Loucy (cell line): ENCODE measurements around the gene GPC1.

ENCODE experiments used
- H2AFZ ChIP-seq: fragments of 200-600 bp; sonication (generic); 2 replicates; pipeline ENCODE4 v1.6.0; 2016; ENCODE audit warnings: antibody characterized with exemption, mild to moderate bottlenecking, low read length, moderate library complexity
- H3F3A ChIP-seq: fragments of 200-600 bp; 2 replicates; pipeline ENCODE4 v1.6.0; 2016; ENCODE audit warnings: antibody characterized with exemption, low read depth, mild to moderate bottlenecking
- H3K27me3 ChIP-seq: fragments of 200-600 bp; sonication (generic); 2 replicates; pipeline ENCODE4 v1.6.1; 2014; ENCODE audit warnings: low read length, mild to moderate bottlenecking; ENCODE audit not compliant: insufficient read depth, poor library complexity, severe bottlenecking
- H3K36me3 ChIP-seq: fragments of 200-600 bp; sonication (generic); 2 replicates; pipeline ENCODE4 v1.6.1; 2016; ENCODE audit warnings: low read length; ENCODE audit not compliant: insufficient read depth
- H3K4me1 ChIP-seq: fragments of 200-600 bp; sonication (generic); 2 replicates; pipeline ENCODE4 v1.5.1; 2014; ENCODE audit warnings: low read length, mild to moderate bottlenecking; ENCODE audit not compliant: insufficient read depth, poor library complexity, severe bottlenecking
- H3K4me2 ChIP-seq: fragments of 200-600 bp; sonication (generic); 2 replicates; pipeline ENCODE4 v1.6.0; 2014; ENCODE audit warnings: antibody characterized with exemption, low read length, low read depth, mild to moderate bottlenecking; ENCODE audit not compliant: poor library complexity, severe bottlenecking
- H3K4me3 ChIP-seq: fragments of 200-600 bp; sonication (generic); 2 replicates; pipeline ENCODE4 v1.5.1; 2014; ENCODE audit warnings: low read length, mild to moderate bottlenecking, mixed read lengths; ENCODE audit not compliant: poor library complexity, severe bottlenecking
- H3K79me2 ChIP-seq: fragments of 200-600 bp; sonication (generic); 2 replicates; pipeline ENCODE4 v1.6.1; 2014; ENCODE audit warnings: low read length; ENCODE audit not compliant: insufficient read depth
- H3K9ac ChIP-seq: fragments of 200-600 bp; sonication (generic); 2 replicates; pipeline ENCODE4 v1.6.0; 2014; ENCODE audit warnings: mild to moderate bottlenecking, low read depth, low read length, moderate library complexity; ENCODE audit not compliant: poor library complexity, severe bottlenecking
- H3K9me2 ChIP-seq: fragments of 200-600 bp; sonication (generic); replicated peaks from 2 replicates; pipeline ENCODE4 v1.6.1; 2016; ENCODE audit warnings: low read depth, low read length, mixed read lengths
- H3K9me3 ChIP-seq: fragments of 200-600 bp; sonication (generic); 2 replicates; pipeline ENCODE4 v1.6.1; 2014; ENCODE audit warnings: mild to moderate bottlenecking, antibody characterized with exemption, low read length, low read depth; ENCODE audit not compliant: insufficient read depth
- H4K20me1 ChIP-seq: fragments of 200-600 bp; sonication (generic); 2 replicates; pipeline ENCODE4 v1.6.0; 2014; ENCODE audit warnings: antibody characterized with exemption, low read length, mild to moderate bottlenecking; ENCODE audit not compliant: insufficient read depth, poor library complexity, severe bottlenecking
- CTCF ChIP-seq: fragments of 200-600 bp; sonication (generic); conservative IDR thresholded peaks from 2 replicates; pipeline ENCODE4 v1.5.1; 2014; ENCODE audit warnings: mild to moderate bottlenecking, antibody characterized with exemption, low read length
- EZH2phosphoT487 ChIP-seq: fragments of 200-600 bp; IDR thresholded peaks from 2 replicates; pipeline ENCODE4 v1.6.1; 2018; ENCODE audit warnings: antibody characterized with exemption, mild to moderate bottlenecking, moderate library complexity, borderline replicate concordance

The GPC1 gene

DNA sequence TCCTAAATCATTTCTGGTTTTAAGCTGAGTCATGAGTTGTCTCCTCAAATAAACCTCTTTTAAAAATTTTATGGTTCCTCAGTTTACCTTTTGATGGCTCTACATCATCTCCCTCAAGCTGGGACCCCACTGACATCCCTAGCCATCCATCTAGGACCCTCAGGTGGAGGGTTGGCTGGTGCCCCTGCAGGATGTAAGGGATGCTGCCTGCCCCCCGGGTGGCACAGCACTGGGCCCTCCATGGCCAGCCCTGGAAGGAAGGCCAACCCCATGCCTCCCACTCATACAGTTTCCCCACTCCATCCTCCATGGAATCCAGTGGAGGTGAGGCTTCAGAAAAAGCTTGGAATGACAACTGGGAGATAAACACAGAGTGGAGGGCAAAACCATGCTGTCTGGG is 17.2 kb upstream of the GPC1 start:
- Histone ChIP-seq H4K20me1 (no peaks in the 10 kb centered on the region), H3K4me1 (no peaks in the 10 kb centered on the region), H3K36me3 (no peaks in the 10 kb centered on the region), H3K9me3 (peaks cover 13% of the 10 kb centered on the region; the same call in 1 of the 2 replicates), H2AFZ (no peak overlapping the region), H3K4me2 (no peak overlapping the region), H3K9me2 (no peaks in the 10 kb centered on the region), H3K4me3 (no peak overlapping the region), H3F3A (no peaks in the 10 kb centered on the region), H3K27me3 (no peaks in the 10 kb centered on the region), H3K79me2 (no peaks in the 10 kb centered on the region), H3K9ac (no peak overlapping the region)
- no peak for TF ChIP-seq CTCF
- no peak for TF ChIP-seq EZH2phosphoT487

DNA sequence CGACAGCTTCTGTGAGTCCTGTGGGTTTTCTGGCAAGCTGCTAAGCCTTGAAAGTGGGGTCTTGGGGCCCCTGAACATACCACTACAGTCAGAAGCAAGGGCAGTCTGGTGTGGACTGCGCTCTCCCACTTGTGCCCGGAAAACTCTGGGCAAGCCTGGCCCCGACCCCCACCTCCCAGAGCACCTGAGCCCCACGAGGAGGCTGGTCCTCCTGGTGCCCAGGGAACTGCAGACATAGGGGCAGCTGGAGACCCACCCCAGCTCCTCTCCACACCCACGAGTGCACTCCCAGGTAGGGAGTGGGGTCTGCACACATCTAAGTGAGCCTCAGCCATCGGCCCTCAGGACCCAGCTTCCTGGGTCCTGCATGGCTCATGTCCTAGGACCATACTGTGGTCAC is 16.2 kb upstream of the GPC1 start:
- Histone ChIP-seq H3K9me2 (no peaks in the 10 kb centered on the region), H3K79me2 (no peaks in the 10 kb centered on the region), H3F3A (no peaks in the 10 kb centered on the region), H3K4me3 (no peak overlapping the region), H3K9ac (no peak overlapping the region), H3K4me1 (no peaks in the 10 kb centered on the region), H3K36me3 (no peaks in the 10 kb centered on the region), H3K4me2 (no peak overlapping the region), H4K20me1 (no peaks in the 10 kb centered on the region), H3K27me3 (no peaks in the 10 kb centered on the region), H2AFZ (no peak overlapping the region), H3K9me3 (peaks cover 19% of the 10 kb centered on the region; the same call in 1 of the 2 replicates)
- no peak for TF ChIP-seq EZH2phosphoT487
- TF ChIP-seq CTCF, result no peak

DNA sequence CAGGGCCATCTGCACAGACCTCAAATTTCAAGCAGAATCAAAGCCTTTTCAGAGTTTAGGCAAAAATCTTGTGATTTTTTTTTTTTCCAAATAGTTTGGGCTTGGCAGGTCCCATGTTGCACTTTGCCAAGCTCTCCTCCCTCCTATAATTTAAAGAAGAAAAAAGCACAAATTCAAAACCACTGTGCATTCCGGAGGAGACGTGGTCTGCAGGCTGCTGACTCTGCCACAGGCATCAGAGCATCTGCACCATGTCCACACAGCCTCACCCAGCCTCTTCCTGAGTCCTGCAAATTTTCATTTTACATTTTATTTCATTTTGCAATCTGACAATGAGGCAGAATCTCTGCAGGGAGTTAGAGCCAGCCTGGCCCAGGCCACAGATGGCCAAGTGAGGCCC is 15.7 kb upstream of the GPC1 start:
- Histone ChIP-seq H2AFZ (no peak overlapping the region), H3K9me2 (no peaks in the 10 kb centered on the region), H3K36me3 (no peaks in the 10 kb centered on the region), H3K27me3 (no peaks in the 10 kb centered on the region), H3K4me3 (no peak overlapping the region), H3K9me3 (peaks cover 20% of the 10 kb centered on the region; the same call in 1 of the 2 replicates), H3K4me2 (no peak overlapping the region), H3K4me1 (no peaks in the 10 kb centered on the region), H4K20me1 (no peaks in the 10 kb centered on the region), H3K9ac (no peak overlapping the region), H3F3A (no peaks in the 10 kb centered on the region), H3K79me2 (no peaks in the 10 kb centered on the region)
- TF ChIP-seq EZH2phosphoT487, result no peak
- TF ChIP-seq CTCF, result no peak
